DND-41 (cell line): ENCODE results near the gene RNASET2.

Experiments
- EZH2 ChIP-seq: IDR thresholded peaks from 3 replicates; pipeline ENCODE4 v1.6.1; 2012; ENCODE audit warnings: borderline replicate concordance, low read depth, mild to moderate bottlenecking, moderate library complexity, low read length, inconsistent platforms; ENCODE audit not compliant: severe bottlenecking
- TF ChIP-seq, protein P1 (sequence below): IDR thresholded peaks from 2 replicates; pipeline ENCODE4 v1.5.1; 2012; ENCODE audit warnings: borderline replicate concordance, low read length, moderate library complexity, mild to moderate bottlenecking; ENCODE audit not compliant: poor library complexity, severe bottlenecking; ENCODE audit errors: extremely low read depth

- TF ChIP-seq, protein P1, sequence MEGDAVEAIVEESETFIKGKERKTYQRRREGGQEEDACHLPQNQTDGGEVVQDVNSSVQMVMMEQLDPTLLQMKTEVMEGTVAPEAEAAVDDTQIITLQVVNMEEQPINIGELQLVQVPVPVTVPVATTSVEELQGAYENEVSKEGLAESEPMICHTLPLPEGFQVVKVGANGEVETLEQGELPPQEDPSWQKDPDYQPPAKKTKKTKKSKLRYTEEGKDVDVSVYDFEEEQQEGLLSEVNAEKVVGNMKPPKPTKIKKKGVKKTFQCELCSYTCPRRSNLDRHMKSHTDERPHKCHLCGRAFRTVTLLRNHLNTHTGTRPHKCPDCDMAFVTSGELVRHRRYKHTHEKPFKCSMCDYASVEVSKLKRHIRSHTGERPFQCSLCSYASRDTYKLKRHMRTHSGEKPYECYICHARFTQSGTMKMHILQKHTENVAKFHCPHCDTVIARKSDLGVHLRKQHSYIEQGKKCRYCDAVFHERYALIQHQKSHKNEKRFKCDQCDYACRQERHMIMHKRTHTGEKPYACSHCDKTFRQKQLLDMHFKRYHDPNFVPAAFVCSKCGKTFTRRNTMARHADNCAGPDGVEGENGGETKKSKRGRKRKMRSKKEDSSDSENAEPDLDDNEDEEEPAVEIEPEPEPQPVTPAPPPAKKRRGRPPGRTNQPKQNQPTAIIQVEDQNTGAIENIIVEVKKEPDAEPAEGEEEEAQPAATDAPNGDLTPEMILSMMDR: no peak
- no peak for TF ChIP-seq EZH2
These were observed 32.4 kb upstream of the RNASET2 start for GRCh38 chr6:166988674-166989201.
